ENCODE data around the gene NET1. TPM values are rescaled to one million over a fixed set of nuclear protein-coding genes. Genes with fewer than 3 reads are reported as not detected.
"Not testable (repeated sequence)": the region's sequence is repeated elsewhere in the genome, so short reads cannot be mapped to it uniquely, and the experiment has no call there.

The NET1 gene
- polyA plus RNA-seq, 3 donors: 1.2 to 1.7 (median 1.4) TPM

DNA sequence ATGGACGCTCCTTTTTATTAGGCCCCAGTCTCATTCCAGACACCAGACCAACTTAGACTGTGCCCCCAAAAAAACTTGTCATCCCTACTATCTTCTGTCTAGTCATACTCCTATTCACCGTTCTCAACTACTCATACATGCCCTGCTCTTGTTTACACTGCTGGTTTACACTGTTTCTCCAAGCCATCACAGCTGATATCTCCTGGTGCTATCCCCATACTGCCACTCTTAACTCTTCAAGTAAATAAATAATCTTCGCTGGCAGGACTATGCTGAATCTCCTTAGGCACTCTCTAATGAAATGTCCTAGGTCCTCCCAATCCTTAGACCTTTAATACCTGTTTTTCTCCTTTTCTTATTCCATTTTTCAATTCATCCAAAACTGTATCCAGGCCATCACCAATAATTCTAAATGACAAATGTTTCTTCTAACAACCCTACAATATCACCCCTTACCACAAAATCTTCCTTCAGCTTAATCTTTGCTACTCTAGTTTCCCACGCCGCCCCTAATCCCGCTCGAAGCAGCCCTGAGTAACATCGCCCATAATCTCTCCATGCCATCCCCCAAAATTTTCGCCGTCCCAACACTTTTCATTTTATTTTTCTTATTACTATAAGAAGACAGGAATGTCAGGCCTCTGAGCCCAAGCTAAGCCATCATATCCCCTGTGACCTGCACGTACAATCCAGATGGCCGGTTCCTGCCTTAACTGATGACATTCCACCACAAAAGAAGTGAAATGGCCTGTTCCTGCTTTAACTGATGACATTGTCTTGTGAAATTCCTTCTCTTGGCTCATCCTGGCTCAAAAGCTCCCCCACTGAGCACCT lies 63.8 kb downstream of the NET1 start:
- H3K4me2 ChIP-seq (replicated peaks; ENCODE audit: extremely low read depth, low read length, poor library complexity, severe bottlenecking); H3K27ac Mint-ChIP-seq; H3K27me3 ChIP-seq (ENCODE audit: control insufficient read depth in 2 of 2, insufficient read depth in 2 of 2, low read length in 2 of 2); H3K4me1 ChIP-seq (ENCODE audit: control insufficient read depth in 1 of 2, insufficient read depth in 2 of 2, low read length in 2 of 2); DNase-seq; H2AFZ ChIP-seq (ENCODE audit: insufficient read depth, low read depth, low read length, poor library complexity, severe bottlenecking); H3K9me3 Mint-ChIP-seq; H3K27ac ChIP-seq (ENCODE audit: low read depth in 1 of 2, low read length in 2 of 2); intact Hi-C loops (cut with micrococcal nuclease); H3K79me2 ChIP-seq (ENCODE audit: insufficient read depth, low read length); H3K4me3 Mint-ChIP-seq; H3K4me1 Mint-ChIP-seq; H3K4me3 ChIP-seq (replicated peaks in 1 of 3; ENCODE audit: low read depth in 2 of 3, low read length in 3 of 3); H3K36me3 ChIP-seq (replicated peaks in 1 of 2; ENCODE audit: control insufficient read depth in 1 of 2, insufficient read depth in 2 of 2, low read length in 2 of 2); H4K20me1 ChIP-seq (ENCODE audit: insufficient read depth, low read length); H3K36me3 Mint-ChIP-seq; H3K9ac ChIP-seq (ENCODE audit: insufficient read depth, low read length, poor library complexity, severe bottlenecking); H3K9me3 ChIP-seq (replicated peaks in 1 of 2; ENCODE audit: control insufficient read depth in 1 of 2, insufficient read depth in 1 of 2, low read length in 2 of 2): not testable (repeated sequence)
- peaks cover 5 to 13% (median 9%) of the 10 kb centered on the region in 3 donors for H3K27me3 Mint-ChIP-seq (ENCODE audit: low read depth in 3 of 3)
- WGBS (ENCODE audit: insufficient coverage): 93% methylated on average over 10 of the region's 12 CpGs

DNA sequence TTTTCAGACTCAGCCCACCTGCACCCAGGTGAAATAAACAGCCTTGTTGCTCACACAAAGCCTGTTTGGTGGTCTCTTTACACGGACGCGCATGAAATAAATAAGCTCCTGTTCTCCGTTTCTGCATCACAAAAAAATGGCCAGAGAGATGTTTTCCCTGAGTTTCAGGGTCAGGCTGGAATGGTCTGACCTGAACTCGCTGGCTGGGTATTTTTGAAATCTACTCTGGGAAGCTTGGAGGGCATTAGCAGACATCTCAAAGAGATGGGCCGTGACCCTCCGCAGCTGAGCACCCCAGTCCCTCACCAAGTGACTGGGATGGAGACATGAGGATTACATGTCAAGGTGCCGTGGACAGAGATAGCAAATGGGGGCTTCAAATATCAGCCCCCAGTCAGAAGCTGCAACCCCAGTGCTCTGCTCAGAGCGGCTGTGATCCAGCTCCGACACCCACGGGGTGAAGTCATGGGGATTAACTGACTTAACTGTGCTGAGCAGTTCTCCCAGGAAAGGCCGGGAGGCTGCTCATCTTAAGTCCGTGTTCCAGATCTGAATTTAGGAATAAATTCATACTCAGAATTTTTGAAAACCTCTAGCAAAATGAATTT lies 64.7 kb downstream of the NET1 start:
- no peak overlapping the region for H3K27ac ChIP-seq (ENCODE audit: low read depth in 1 of 2, low read length in 2 of 2)
- H3K9ac ChIP-seq (ENCODE audit: insufficient read depth, low read length, poor library complexity, severe bottlenecking): no peak overlapping the region
- no peak overlapping the region for H3K27ac Mint-ChIP-seq
- DNase-seq: no peak
- H3K4me3 Mint-ChIP-seq: no peak overlapping the region
- no peaks in the 10 kb centered on the region for H3K9me3 ChIP-seq (replicated peaks in 1 of 2; ENCODE audit: control insufficient read depth in 1 of 2, insufficient read depth in 1 of 2, low read length in 2 of 2)
- no peaks in the 10 kb centered on the region for H3K4me1 ChIP-seq (ENCODE audit: control insufficient read depth in 1 of 2, insufficient read depth in 2 of 2, low read length in 2 of 2)
- H3K79me2 ChIP-seq (ENCODE audit: insufficient read depth, low read length): no peaks in the 10 kb centered on the region
- H3K27me3 ChIP-seq (ENCODE audit: control insufficient read depth in 2 of 2, insufficient read depth in 2 of 2, low read length in 2 of 2): no peaks in the 10 kb centered on the region
- H3K4me1 Mint-ChIP-seq: no peaks in the 10 kb centered on the region
- whole genome bisulfite sequencing (ENCODE audit: insufficient coverage): 98% methylated on average over 7 of the region's 13 CpGs
- no peak overlapping the region for H2AFZ ChIP-seq (ENCODE audit: insufficient read depth, low read depth, low read length, poor library complexity, severe bottlenecking)
- intact Hi-C loops (cut with micrococcal nuclease): no loop called here
- H3K36me3 Mint-ChIP-seq: no peaks in the 10 kb centered on the region
- no peaks in the 10 kb centered on the region for H3K9me3 Mint-ChIP-seq
- no peak overlapping the region for H3K4me2 ChIP-seq (replicated peaks; ENCODE audit: extremely low read depth, low read length, poor library complexity, severe bottlenecking)
- peaks cover 5 to 9% (median 9%) of the 10 kb centered on the region in 3 donors for H3K27me3 Mint-ChIP-seq (ENCODE audit: low read depth in 3 of 3)
- TF ChIP-seq, protein P1, sequence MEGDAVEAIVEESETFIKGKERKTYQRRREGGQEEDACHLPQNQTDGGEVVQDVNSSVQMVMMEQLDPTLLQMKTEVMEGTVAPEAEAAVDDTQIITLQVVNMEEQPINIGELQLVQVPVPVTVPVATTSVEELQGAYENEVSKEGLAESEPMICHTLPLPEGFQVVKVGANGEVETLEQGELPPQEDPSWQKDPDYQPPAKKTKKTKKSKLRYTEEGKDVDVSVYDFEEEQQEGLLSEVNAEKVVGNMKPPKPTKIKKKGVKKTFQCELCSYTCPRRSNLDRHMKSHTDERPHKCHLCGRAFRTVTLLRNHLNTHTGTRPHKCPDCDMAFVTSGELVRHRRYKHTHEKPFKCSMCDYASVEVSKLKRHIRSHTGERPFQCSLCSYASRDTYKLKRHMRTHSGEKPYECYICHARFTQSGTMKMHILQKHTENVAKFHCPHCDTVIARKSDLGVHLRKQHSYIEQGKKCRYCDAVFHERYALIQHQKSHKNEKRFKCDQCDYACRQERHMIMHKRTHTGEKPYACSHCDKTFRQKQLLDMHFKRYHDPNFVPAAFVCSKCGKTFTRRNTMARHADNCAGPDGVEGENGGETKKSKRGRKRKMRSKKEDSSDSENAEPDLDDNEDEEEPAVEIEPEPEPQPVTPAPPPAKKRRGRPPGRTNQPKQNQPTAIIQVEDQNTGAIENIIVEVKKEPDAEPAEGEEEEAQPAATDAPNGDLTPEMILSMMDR (IDR thresholded peaks at IDR 0.05): no peak
- H4K20me1 ChIP-seq (ENCODE audit: insufficient read depth, low read length): no peaks in the 10 kb centered on the region
- H3K36me3 ChIP-seq (replicated peaks in 1 of 2; ENCODE audit: control insufficient read depth in 1 of 2, insufficient read depth in 2 of 2, low read length in 2 of 2): no peaks in the 10 kb centered on the region
- no peak overlapping the region for H3K4me3 ChIP-seq (replicated peaks in 1 of 3; ENCODE audit: low read depth in 2 of 3, low read length in 3 of 3)

All from CD14-positive monocyte (primary cell).